HG02970 (cell line): Measurements from ENCODE around the gene WASF3.

Source experiments
- ATAC-seq: cut with Tn5 transposase; IDR thresholded peaks from one replicate; pipeline ENCODE4 v1.9.1; 2021; ENCODE audit warnings: mild to moderate bottlenecking, moderate library complexity, moderate number of reproducible peaks; ENCODE audit not compliant: unreplicated experiment, low FRiP score

WASF3 gene

GRCh38 chr13:26585136-26585535, 27.7 kb downstream of the WASF3 start:
- ATAC-seq = no peak

DNA sequence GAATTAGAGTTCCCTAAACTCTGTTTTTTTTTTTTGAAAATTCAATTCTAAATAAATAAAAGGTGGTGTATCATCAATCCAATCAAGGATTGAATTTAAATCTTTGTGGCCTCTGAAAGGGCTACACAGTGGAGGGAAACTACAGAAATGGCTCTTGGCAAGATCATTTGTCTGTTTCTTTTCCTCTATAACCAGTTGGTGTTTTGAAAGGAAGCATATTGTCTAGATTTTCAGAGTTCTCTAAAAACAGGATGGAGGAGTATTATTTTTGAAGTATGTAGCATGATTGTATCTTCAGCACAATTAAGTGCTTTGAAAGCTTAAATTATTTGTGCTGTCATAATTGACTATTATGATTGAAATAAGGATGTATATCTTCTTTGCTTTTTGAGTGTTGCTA, 29.8 kb downstream of the WASF3 start:
- no peak for ATAC-seq

DNA sequence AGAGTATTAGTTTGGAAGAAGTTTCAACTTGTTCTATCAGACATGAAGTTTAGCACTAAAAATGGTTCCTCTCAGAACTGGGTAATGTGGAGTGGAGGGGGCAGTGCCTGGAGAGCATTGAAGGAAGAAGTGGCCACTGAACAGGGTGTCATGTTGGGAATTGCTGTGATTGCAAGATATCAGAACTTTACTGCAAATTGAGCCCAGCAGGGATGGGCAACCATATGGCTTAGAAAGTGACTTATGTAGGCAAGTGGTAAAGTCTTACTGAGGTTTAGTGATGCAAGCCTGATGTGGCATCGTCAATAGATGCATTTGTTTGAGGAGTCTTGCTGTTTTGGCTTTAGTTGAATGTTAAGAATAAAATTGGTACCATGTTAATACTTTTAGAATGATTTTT, 31.7 kb downstream of the WASF3 start:
- ATAC-seq = no peak

DNA sequence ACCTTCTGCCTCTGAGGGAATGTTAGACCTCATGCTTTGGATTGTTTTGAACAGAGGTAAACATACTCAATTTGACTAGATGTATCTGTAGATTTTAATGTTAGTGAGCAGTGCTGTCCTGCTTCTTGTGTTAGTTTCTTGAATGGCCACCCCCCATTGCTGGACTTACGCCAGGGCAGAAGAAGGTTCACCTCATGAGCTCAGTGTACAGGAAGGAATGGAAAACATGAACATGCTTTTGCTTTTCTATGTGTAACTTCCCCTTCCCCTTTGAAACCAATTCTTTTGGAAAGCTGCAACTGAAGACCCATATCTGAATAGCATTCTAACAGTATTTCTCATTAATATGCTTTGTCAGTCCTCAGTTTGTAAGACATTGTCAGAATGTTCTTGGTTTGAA, 32.3 kb downstream of the WASF3 start:
- ATAC-seq = no peak

GRCh38 chr13:26590379-26590778, 32.9 kb downstream of the WASF3 start:
- no peak for ATAC-seq

- ATAC-seq = no peak
Measured at GRCh38 chr13:26590951-26591350, 33.5 kb downstream of the WASF3 start.

GRCh38 chr13:26591672-26592071, 34.2 kb downstream of the WASF3 start:
- ATAC-seq = no peak

GRCh38 chr13:26593661-26594060, 36.2 kb downstream of the WASF3 start:
- no peak for ATAC-seq

- no peak for ATAC-seq
Measured at GRCh38 chr13:26594363-26594762, 36.9 kb downstream of the WASF3 start.

- ATAC-seq = no peak
Measured at GRCh38 chr13:26596458-26596857, 39.0 kb downstream of the WASF3 start.

- ATAC-seq = no peak
Measured at GRCh38 chr13:26599403-26599802, 41.9 kb downstream of the WASF3 start.

- ATAC-seq = no peak
Measured at GRCh38 chr13:26599860-26600259, 42.4 kb downstream of the WASF3 start.

DNA sequence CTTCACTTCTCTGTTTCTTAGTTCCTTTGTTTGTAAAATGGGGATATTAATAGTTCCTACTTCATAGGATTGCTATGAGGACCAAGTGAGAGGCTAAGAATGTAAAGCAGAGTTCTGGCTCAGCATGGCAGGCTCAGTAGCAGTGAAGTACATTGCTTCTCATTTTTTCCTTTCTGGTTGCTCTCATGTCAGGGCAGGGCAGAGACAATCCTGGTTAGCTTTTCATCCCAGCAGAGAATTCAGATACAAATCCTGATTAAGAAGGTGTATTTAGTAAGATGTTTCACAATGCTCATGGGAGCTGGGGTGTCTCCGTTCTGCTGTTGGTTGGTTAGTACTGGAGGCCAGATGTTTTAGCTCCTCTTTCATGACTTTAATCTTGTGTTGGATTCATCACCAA, 42.9 kb downstream of the WASF3 start:
- no peak for ATAC-seq

- ATAC-seq = no peak
Measured at GRCh38 chr13:26601669-26602068, 44.2 kb downstream of the WASF3 start.

DNA sequence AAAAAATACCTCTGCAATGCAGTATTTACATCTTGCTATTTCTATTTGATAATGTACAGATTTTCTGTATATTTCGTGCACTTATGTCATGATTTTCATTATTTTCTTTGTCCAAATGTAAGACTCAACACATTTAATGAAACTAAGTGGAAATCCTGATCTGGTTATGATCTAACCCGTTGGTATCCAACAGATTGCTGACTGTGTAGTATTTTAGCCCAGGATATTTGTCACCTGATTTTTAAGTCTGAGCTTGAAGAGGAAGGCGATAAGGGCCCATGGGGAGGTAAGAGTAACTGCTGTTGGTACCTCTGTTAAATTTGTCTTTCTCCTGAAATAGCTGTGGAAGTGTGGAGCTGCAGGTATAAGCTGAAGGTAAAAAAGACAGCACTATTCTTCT, 45.3 kb downstream of the WASF3 start:
- no peak for ATAC-seq

DNA sequence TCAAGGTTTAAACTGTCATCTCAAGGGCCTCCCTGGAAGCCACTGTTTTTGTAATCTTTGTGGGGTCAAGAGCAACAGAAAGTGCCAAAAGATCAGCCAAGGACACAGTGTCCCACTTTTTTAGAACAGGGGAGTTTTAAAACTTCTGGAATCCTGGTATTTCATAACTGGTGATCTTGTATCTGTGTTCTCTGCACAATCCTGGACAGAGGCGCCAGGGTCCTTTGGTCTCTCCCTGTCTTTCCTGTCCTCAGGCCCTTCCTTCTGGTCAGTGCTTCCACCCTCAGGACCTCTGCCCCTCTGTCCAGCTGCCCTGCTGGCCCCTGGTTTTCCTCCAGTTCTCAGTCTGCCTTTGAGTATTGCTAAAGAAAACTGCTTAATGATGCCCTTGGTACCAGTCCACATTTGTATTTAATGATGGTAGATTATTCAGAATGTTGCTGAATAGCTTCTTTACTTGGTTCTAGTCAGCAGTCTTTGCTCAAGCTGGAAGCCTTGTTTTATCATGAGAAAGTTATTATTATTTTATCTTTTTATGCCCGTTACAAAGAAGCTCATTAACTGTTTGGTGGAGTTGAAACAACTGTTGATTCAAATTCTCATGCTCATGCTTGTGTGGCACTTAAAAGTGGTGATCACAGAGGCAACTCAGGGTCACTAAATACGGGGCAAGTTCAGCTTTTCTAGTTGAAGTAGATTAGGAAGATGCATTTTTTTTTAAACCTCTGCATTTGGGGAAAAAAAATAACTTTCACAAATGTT, 47.5 kb downstream of the WASF3 start:
- no peak for ATAC-seq

GRCh38 chr13:26605845-26606244, 48.4 kb downstream of the WASF3 start:
- ATAC-seq = no peak

DNA sequence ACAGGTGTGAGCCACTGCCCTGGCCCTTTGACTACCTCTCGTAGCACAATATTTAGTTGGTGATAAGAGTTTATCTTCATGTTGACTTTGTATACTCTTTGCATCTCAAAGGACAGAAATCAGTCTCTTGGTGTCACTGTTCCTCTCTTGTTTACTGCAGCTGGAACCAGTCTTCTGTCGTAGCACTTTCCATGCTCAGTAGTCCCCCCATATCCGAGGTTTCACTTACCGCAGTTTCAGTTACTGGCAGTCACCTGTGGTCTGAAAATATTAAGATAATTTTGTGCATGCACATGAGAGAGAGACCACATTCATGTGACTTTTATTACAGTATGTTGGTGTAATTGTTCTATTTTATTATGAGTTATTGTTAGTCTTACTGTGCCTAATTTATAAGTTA, 49.1 kb downstream of the WASF3 start:
- ATAC-seq = no peak

DNA sequence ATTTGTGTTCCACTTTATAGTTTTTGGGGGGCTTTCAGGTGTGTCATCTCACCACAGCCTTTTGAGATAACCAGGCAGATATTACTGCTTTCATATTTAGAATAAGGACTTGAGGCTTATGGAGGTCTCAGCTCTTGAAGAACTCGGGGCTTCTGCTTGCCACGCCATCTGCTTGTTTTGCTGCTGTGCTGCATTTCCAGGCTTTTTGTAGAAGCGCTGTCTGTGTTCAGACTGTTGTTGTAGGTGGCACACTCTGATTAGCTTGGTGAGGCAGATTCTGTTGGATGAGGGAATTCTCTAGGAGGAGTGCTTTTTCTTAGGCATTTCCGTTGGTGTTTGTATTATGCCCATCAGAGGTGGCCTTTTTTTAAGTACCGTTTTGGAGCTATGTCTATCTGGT, 57.2 kb downstream of the WASF3 start:
- no peak for ATAC-seq

- ATAC-seq = no peak
Measured at GRCh38 chr13:26616126-26616525, 58.6 kb downstream of the WASF3 start.

- no peak for ATAC-seq
Measured at GRCh38 chr13:26618726-26619125, 61.2 kb downstream of the WASF3 start.

DNA sequence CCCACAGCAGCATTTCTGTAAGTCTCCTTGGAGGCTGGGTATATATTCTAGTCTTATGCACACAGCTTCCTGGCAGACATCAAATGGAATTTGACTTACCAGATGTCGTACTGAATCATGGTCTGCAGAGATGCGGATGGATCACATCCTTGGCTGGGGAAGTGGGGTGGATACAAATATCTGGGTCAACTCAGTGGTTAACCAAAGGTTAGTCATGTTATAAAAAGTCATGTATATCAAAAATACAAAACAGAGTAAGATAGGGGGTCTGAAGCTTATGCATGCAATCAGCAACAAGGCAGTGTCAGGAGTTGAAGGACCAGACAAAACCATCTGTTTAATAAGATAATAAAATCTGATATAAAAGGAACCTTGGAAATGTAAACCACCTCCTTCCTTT, 61.9 kb downstream of the WASF3 start:
- no peak for ATAC-seq
